Dendritic cell treated with granulocyte-macrophage colony-stimulating factor and Interleukin-4, amounts not matched to agents 40 ng/mL and 50 ng/mL, for 4 days (primary cell): Measurements from ENCODE around the gene SQSTM1.
"Not testable (repeated sequence)": the region's sequence is repeated elsewhere in the genome, so short reads cannot be mapped to it uniquely, and the experiment has no call there.

ENCODE experiments used
- H3K27ac Mint-ChIP-seq: one replicate; pipeline ENCODE4 v1.8.0; 2022; ENCODE audit warnings: mild to moderate bottlenecking, mixed read lengths
- H3K27me3 Mint-ChIP-seq: one replicate; pipeline ENCODE4 v1.8.0; 2022; ENCODE audit warnings: mild to moderate bottlenecking, mixed read lengths
- H3K36me3 Mint-ChIP-seq: one replicate; pipeline ENCODE4 v1.8.0; 2022; ENCODE audit warnings: low read depth, mixed read lengths
- H3K4me1 Mint-ChIP-seq: one replicate; pipeline ENCODE4 v1.8.0; 2022; ENCODE audit warnings: low read depth, mixed read lengths
- H3K4me3 Mint-ChIP-seq: one replicate; pipeline ENCODE4 v1.8.0; 2022; ENCODE audit warnings: mild to moderate bottlenecking, moderate library complexity, mixed read lengths
- H3K9me3 Mint-ChIP-seq: one replicate; pipeline ENCODE4 v1.8.0; 2022; ENCODE audit warnings: mixed read lengths
- intact Hi-C: fragments of 100-400 bp; cut with micrococcal nuclease; formaldehyde crosslinking; loops from one replicate; pipeline ENCODE4 v1.15.0; 2022

SQSTM1 gene

DNA sequence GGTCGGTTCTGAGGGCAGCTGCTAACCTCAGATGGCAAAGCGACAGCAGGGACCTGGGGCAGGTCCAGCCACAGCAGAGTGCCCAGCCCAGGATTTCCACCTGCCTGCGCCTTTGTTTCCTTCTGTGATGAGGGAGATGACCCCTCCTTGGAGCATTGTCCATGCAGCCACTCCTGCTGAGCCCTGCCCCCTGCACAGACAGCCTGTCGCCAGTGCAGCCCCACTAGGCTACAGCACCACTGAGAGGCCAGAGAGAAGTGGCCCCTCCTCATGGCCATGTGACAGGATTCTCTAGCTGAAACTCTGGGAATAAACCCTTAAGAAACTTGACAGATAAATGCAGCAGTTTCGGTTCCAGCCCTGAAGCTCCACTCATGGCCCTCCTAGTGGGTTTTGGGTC, 48.4 kb downstream of the SQSTM1 start:
- Mint-ChIP-seq H3K36me3 (peaks cover 100% of the 10 kb centered on the region), H3K9me3 (no peaks in the 10 kb centered on the region), H3K4me1 (peaks cover 19% of the 10 kb centered on the region), H3K27me3 (no peaks in the 10 kb centered on the region), H3K27ac (no peak overlapping the region), H3K4me3 (no peak overlapping the region)
- intact Hi-C loops = no loop called here

DNA sequence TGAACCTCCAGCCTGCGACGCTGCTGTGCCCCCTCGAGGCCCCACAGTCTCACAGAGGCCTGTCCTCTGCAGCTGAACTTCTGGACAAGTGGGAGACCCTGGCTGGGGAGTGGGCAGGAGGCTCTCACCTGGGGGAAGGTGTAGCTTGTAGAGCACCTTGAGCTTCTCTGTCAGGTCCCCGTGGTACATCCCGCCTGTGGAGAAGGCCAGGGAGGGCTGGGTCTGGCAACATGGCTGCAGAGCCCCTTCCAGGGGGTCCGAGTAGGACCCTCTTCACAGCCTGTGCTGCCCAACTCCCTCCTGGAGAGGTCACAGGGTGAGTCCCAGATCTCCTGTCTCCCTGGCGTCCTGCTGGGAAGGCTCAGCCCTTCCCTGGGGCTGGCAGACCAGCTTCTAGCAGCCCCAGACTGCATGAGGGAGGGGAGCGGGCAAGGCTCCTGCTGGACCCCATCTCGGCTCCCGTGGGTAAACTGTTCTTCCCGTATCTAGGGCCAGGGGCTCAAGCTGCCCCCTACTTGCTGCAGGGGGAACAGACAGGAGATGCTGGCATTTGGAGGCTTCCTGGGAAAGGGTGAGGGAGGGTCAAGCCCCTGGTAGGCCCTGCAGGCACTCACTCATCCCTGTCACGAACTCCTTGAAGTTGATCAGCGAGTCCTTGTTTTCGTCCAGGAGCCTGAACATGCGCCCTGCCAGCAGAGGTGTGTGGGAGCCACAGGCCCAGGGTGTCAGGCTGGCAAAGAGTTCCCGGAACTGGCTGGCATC, 49.1 kb downstream of the SQSTM1 start:
- Mint-ChIP-seq H3K27me3 (no peaks in the 10 kb centered on the region), H3K27ac (no peak overlapping the region), H3K4me1 (peaks cover 19% of the 10 kb centered on the region), H3K4me3 (no peak overlapping the region), H3K36me3 (peaks cover 100% of the 10 kb centered on the region), H3K9me3 (no peaks in the 10 kb centered on the region)
- intact Hi-C loops = no loop called here

DNA sequence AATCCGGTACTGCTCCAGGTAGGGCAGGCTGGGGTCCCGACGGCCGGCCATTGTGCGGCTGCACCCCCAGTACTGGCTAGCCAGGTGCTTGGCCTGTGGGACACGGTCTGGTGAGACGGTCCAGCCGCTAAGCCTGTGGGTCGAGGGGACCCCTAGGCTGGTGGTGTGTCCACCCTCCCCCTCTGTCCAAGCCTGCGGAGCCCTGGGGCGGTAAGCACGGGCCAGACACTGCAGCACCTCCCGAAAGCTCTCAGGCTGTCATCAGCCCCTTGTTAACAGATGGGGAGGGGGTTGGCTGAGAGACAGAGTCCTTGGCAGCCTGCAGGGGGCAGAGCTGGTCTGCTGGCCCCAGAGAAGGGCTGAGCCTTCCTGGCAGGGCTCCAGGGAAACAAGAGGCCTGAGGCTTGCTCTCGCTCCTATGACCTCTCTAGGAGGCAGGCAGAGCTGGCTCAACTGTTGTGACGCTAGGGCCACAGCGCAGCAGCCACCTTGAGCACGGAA, 49.7 kb downstream of the SQSTM1 start:
- Mint-ChIP-seq H3K9me3 (no peaks in the 10 kb centered on the region), H3K27ac (no peak overlapping the region), H3K4me1 (peaks cover 19% of the 10 kb centered on the region), H3K36me3 (peaks cover 100% of the 10 kb centered on the region), H3K4me3 (no peak overlapping the region), H3K27me3 (no peaks in the 10 kb centered on the region)
- intact Hi-C loops = no loop called here

DNA sequence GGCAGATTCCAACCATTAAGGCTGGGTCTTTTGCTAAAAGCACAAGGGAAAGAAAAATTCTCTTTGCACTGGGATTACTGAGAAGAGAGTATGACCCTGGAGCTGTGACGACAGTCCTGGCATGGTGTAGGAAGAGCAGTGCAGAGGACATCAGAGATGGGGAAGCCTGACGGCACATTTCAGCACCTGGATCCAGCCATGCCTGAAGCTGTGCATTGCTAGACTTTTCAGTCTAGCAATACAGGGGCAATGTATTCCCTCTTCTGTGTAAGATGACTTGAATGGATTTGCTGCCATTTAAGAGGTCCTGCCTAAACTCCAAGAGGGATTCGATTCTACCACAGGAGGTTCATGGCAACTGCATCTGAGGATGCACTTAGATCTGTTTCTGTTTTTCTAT, 50.2 kb downstream of the SQSTM1 start:
- intact Hi-C loops = no loop called here
- peaks cover 100% of the 10 kb centered on the region for H3K36me3 Mint-ChIP-seq

GRCh38 chr5:179871533-179871932, 50.8 kb downstream of the SQSTM1 start:
- H3K9me3 Mint-ChIP-seq, H3K27me3 Mint-ChIP-seq, intact Hi-C loops, H3K4me3 Mint-ChIP-seq, H3K27ac Mint-ChIP-seq: not testable (repeated sequence)
- Mint-ChIP-seq H3K36me3 (peaks cover 100% of the 10 kb centered on the region), H3K4me1 (peaks cover 23% of the 10 kb centered on the region)

More for the DNA sequence above, 50.2 kb downstream of the SQSTM1 start:
- no peaks in the 10 kb centered on the region for H3K27me3 Mint-ChIP-seq
- no peak overlapping the region for H3K27ac Mint-ChIP-seq
- H3K9me3 Mint-ChIP-seq = no peaks in the 10 kb centered on the region
- peaks cover 19% of the 10 kb centered on the region for H3K4me1 Mint-ChIP-seq
- no peak overlapping the region for H3K4me3 Mint-ChIP-seq

GRCh38 chr5:179872055-179872827, 51.5 kb downstream of the SQSTM1 start:
- no peak overlapping the region for H3K4me3 Mint-ChIP-seq
- H3K27ac Mint-ChIP-seq = no peak overlapping the region
- peaks cover 23% of the 10 kb centered on the region for H3K4me1 Mint-ChIP-seq
- intact Hi-C loops = no loop called here
- H3K27me3 Mint-ChIP-seq = no peaks in the 10 kb centered on the region
- H3K36me3 Mint-ChIP-seq = peaks cover 100% of the 10 kb centered on the region
- H3K9me3 Mint-ChIP-seq = no peaks in the 10 kb centered on the region

DNA sequence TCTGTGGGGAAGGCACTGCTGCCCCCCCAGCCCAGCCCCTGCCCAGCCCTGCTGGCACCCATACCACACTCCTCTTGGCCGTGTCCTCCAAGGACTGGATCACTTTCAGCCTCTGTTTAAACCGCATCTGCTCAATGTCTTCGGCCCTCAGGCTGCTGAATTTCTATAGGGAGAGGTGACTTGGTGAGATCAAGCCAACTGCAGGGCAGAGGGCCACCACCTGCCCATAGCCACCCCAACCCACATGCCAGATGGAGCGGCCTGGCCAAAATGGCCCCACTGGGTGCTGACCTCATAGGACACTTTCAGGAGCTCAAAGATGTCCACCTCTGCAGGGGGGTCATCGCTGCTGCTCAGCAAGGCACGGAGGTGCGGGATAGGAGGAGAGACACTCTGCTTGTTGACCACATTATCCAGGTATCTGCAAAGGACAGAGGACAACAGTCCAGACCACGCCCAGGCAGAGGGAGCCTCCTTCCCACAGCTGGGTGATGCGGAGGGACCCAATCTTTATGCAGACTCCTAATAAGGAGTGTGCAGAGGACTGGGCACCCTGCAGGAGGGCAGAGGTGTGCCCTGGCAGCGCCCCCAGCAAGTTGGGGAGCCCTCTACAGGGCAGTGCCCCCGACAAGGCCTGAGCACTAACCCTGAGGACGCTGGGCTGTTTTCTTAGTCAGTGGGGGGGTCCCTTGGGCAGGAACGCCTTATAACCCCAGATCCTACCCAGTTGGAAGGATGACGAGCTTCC, 52.3 kb downstream of the SQSTM1 start:
- intact Hi-C loops = no loop called here
- Mint-ChIP-seq H3K9me3 (no peaks in the 10 kb centered on the region), H3K4me3 (no peak overlapping the region), H3K4me1 (peaks cover 24% of the 10 kb centered on the region), H3K36me3 (peaks cover 99% of the 10 kb centered on the region), H3K27ac (no peak overlapping the region), H3K27me3 (no peaks in the 10 kb centered on the region)

DNA sequence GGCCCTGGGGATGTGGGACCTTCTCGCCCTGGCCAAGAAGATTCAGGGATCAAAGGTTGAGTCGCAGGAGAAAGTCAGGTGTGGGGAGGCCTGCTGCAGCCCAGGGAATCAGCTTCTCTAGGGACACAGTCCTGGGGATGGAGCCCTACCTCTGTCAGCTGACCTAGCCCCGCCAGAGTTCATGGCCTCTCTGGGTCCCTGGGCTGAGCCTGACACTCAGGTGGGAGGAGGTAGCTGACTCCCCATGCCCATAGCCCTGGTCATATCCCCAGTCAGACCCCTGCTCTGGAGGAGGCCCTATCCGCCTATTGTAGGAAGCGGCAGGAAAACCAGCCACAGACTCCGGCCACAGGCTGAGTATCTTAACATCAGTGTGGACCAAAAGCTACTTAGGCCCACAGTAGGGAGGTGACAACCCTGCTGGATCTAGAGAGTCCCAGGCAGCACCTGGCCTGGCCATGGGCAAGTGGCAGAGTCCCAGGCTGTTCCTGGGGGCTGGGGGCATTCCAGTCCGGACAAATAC, 52.9 kb downstream of the SQSTM1 start:
- Mint-ChIP-seq H3K27me3 (no peaks in the 10 kb centered on the region), H3K9me3 (no peaks in the 10 kb centered on the region), H3K36me3 (peaks cover 99% of the 10 kb centered on the region), H3K27ac (no peak overlapping the region), H3K4me1 (peaks cover 18% of the 10 kb centered on the region), H3K4me3 (no peak overlapping the region)
- intact Hi-C loops = no loop called here

GRCh38 chr5:179874136-179874535, 53.4 kb downstream of the SQSTM1 start:
- Mint-ChIP-seq H3K27ac (no peak overlapping the region), H3K36me3 (peaks cover 99% of the 10 kb centered on the region), H3K9me3 (no peaks in the 10 kb centered on the region), H3K4me3 (no peak overlapping the region), H3K4me1 (peaks cover 15% of the 10 kb centered on the region), H3K27me3 (no peaks in the 10 kb centered on the region)
- intact Hi-C loops = no loop called here

DNA sequence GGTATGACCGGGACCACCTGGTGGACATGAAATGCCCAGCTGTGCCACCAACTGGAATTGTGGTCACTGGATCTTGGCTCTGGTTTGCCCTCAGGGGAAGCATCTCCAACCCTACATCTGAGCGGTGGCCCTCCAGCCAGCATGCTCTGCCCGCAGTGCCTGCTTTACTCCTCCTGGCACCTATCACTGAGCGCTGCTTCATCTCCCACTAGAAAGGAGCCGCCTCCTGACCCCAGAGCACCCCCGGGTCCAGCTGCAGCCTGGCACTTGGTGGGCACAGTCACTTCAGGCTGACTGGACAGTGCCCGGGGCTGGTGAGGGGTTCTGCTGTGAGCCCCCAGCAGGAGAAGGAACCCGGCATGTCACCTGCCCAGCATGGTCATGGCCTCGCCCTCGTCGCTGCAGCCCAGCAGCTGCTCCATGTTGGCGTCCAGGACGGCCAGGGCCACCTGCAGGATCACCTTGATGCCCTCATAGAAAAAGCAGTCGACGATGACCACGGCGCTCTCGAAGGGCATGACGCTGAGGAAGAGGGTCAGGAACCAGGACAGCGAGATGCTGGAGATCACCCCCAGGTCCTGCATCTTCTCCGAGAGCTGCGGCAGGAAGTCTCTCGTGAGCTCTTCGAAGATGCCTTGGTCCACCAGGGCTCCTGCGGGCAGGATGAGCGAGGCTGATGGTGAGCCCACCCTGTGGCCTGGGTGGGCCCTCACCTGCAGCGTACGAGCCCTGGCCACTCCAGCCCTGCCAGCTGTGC, 54.0 kb downstream of the SQSTM1 start:
- H3K36me3 Mint-ChIP-seq = peaks cover 99% of the 10 kb centered on the region
- no peak overlapping the region for H3K4me3 Mint-ChIP-seq
- intact Hi-C loops = no loop called here
- H3K27ac Mint-ChIP-seq = no peak overlapping the region
- no peaks in the 10 kb centered on the region for H3K9me3 Mint-ChIP-seq
- H3K27me3 Mint-ChIP-seq = no peaks in the 10 kb centered on the region
- peaks cover 15% of the 10 kb centered on the region for H3K4me1 Mint-ChIP-seq

DNA sequence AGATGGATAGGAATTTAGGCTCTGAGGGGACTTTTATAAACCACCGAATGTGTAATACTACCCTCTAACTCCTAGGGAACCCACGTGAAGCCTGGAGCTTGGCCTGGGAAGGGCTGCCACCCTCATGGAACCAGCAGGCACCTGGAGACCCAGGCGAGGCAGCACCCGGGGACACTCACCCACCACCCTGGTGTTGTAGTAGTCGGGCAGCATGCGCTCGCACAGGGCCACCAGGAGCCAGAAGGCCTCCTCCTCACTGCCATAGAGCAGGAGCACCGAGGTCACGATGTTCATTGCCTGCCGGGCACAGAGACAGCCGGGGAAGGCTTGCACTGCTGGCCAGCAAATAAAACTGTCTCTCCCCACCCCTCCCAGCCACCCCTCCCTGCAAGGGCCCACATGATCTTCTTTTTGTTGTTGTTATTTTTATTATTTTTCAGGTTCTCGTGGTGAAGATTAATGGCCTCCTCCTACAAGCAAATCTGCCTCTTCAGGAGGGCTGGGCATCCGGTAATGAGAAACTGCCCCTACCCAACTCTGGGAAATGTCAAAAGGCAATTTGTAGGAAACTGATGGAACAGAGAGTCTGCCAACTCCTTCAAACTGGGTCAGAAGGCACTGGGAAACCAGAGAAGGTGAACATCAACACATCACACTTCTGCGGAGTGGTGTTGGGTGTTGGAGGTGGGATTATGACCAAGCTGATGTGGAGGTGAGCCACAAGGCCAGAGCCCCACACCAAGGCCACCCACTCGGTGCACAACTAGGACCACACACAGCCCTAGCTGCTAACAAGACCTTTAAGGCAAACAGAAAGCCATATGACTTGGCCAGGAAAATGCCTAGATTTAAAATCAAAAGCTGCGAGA, 55.3 kb downstream of the SQSTM1 start:
- Mint-ChIP-seq H3K4me1 (peaks cover 15% of the 10 kb centered on the region), H3K4me3 (no peak overlapping the region), H3K36me3 (peaks cover 99% of the 10 kb centered on the region), H3K9me3 (no peaks in the 10 kb centered on the region), H3K27me3 (no peaks in the 10 kb centered on the region), H3K27ac (no peak overlapping the region)
- intact Hi-C loops = no loop called here

DNA sequence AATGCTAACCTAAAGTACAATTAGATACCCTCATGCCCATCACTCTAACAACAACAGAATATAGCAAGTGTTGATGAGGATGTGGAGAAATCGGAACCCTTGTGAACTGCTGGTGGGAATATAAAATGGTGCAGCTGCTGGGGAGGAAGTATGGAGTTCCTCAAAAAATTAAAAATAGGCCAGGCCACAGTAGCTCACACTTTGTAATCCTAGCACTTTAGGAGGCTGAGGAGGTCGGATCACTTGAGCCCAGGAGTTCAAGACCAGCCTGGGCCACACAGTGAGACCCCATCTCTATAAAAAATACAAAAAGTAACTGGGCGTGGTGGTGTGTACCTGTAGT, 55.9 kb downstream of the SQSTM1 start:
- Mint-ChIP-seq H3K4me3 (no peak overlapping the region), H3K4me1 (peaks cover 15% of the 10 kb centered on the region), H3K27ac (peak overlapping the region; percentile 74), H3K27me3 (no peaks in the 10 kb centered on the region), H3K36me3 (peaks cover 99% of the 10 kb centered on the region), H3K9me3 (no peaks in the 10 kb centered on the region)
- intact Hi-C loops = no loop called here
